ENCODE results near the gene MARCHF2.

Gene MARCHF2

GRCh38 chr19:8478598-8478997 lies 65.5 kb downstream of the MARCHF2 start:
- no peak for DNase-seq (ENCODE audit: low spot score)

- DNase-seq (ENCODE audit: low spot score), result no peak
Measured at GRCh38 chr19:8481201-8481600, 68.1 kb downstream of the MARCHF2 start.

GRCh38 chr19:8481616-8482015 lies 68.5 kb downstream of the MARCHF2 start:
- no peak for DNase-seq (ENCODE audit: low spot score)

GRCh38 chr19:8482696-8483095 lies 69.6 kb downstream of the MARCHF2 start:
- DNase-seq (ENCODE audit: low spot score), result no peak

- no peak for DNase-seq (ENCODE audit: low spot score)
Measured at GRCh38 chr19:8483165-8483564, 70.1 kb downstream of the MARCHF2 start.

- no peak for DNase-seq (ENCODE audit: low spot score)
Measured at GRCh38 chr19:8484331-8484894, 71.3 kb downstream of the MARCHF2 start.

GRCh38 chr19:8485561-8486371 lies 72.7 kb downstream of the MARCHF2 start:
- no peak for DNase-seq (ENCODE audit: low spot score)

DNA sequence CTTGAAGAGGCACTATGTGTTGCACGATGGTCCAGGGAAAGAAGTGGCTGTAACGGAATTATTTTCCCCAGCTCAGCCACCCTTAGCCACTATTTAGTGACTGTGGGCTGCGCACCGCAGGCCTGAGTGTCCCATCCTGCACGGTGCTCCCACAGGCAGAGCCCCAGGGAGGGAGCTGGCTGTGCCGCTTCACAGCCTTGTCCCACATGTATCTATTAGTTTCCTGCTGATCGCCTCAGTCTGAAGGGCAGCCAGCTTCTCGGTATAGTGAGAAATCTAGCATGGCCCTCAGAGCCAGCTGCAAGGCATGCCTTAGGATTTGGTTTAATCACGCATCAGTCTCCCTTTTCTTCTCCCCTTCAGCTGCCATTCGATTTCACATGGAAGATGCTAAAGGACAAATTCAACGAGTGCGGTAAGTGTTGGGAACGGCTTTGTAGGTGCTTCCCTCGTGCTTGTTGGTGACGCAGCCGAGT lies 73.6 kb downstream of the MARCHF2 start:
- DNase-seq (ENCODE audit: low spot score), result no peak

GRCh38 chr19:8487137-8487851 lies 74.2 kb downstream of the MARCHF2 start:
- DNase-seq (ENCODE audit: low spot score), result peak; percentile 57

GRCh38 chr19:8488365-8488764 lies 75.3 kb downstream of the MARCHF2 start:
- no peak for DNase-seq (ENCODE audit: low spot score)
